ENCODE measurements around the gene LRP5. TPM values are rescaled to one million over a fixed set of nuclear protein-coding genes. Genes with fewer than 3 reads are reported as not detected.
A peak's percentile ranks its signal among the peaks of the same experiment; 100 is the strongest.

LRP5 gene
- total RNA-seq, 2 donors from 2014 or later = 81.0 to 110 TPM

DNA sequence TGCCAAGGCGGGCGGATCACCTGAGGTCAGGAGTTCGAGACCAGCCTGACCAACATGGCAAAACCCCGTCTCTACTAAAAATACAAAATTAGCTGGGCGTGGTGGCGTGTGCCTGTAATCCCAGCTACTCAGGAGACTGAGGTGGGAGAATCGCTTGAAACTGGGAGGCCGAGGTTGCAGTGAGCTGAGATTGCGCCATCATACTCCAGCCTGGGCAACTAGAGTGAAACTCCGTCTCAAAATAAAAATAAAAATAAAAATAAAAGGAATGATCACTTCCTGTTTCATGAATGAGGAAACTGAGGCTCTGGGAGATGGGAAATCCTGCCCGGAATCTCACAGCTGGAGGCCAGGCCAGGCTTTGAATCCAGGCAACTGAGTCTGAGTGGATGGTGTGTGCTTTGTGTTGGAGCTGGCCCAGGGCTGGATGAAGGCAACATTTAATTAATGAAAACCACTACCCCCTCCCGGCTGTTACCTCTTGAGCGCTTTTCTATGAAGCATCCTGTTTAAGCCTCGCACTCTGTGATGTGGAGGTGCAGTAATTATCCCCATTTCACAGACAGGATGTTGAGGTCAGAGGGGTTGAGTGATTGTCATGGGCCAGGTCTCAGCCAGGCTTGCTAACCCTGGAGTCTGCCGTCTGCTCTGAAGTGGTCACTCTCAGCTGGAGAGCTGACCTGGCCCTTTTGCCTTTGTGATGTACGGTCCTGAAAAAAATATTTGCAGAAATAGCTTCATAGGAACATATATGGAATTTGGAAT lies 27.8 kb downstream of the LRP5 start:
- H3K27ac ChIP-seq = no peak overlapping the region
- intact Hi-C loops (cut with DNase I) = no loop called here
- no peaks in the 10 kb centered on the region for H3K27me3 ChIP-seq
- H3K36me3 ChIP-seq = no peaks in the 10 kb centered on the region
- TF ChIP-seq, protein P1, sequence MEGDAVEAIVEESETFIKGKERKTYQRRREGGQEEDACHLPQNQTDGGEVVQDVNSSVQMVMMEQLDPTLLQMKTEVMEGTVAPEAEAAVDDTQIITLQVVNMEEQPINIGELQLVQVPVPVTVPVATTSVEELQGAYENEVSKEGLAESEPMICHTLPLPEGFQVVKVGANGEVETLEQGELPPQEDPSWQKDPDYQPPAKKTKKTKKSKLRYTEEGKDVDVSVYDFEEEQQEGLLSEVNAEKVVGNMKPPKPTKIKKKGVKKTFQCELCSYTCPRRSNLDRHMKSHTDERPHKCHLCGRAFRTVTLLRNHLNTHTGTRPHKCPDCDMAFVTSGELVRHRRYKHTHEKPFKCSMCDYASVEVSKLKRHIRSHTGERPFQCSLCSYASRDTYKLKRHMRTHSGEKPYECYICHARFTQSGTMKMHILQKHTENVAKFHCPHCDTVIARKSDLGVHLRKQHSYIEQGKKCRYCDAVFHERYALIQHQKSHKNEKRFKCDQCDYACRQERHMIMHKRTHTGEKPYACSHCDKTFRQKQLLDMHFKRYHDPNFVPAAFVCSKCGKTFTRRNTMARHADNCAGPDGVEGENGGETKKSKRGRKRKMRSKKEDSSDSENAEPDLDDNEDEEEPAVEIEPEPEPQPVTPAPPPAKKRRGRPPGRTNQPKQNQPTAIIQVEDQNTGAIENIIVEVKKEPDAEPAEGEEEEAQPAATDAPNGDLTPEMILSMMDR (IDR thresholded peaks at IDR 0.05) = no peak
- no peak for DNase-seq
- no peaks in the 10 kb centered on the region for H3K9me3 ChIP-seq
- no peak overlapping the region for H3K4me3 ChIP-seq
- peaks cover 7% of the 10 kb centered on the region for H3K4me1 ChIP-seq
- H3K9ac ChIP-seq (ENCODE audit: low read depth in 2 of 2, low read length in 2 of 2) = no peak overlapping the region

DNA sequence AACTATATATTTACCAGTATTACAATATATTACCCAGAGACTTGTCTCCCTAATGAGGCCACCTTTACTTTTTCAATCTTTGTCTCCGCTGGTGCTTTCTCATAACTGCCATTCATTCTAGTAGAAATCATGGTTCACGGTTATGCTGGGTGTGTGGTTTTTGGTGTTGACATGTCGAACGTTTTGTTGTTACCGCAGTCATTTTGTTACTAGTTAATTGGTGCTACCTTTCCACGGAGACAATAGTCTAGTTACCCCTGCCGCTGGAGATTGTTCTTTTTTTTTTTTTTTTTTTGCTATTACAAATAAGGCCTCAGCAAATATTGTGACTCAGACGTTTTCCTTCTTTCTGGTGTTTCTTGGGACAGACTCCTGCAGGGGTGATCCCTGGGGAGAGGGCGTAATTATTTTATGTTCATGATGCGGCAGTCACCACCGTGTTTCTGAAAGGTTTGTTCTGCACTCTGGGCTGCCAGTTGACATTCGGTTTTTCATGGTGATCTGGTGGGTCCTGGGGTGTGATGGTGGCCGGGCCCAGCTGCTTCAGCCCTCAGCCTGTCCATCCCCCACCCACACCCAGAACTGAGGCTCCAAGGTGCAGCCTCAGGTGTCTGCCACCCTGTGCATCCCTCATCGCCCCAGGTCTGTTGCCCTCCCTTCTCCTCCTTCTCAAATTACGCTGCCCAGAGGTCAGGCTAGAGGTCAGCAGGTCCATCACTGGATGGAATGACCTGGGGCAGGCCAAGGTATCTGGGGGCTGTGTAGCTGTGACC lies 28.6 kb downstream of the LRP5 start:
- intact Hi-C loops (cut with DNase I) = no loop called here
- H3K9ac ChIP-seq (ENCODE audit: low read depth in 2 of 2, low read length in 2 of 2) = no peak overlapping the region
- H3K27ac ChIP-seq = no peak overlapping the region
- peaks cover 7% of the 10 kb centered on the region for H3K4me1 ChIP-seq
- no peaks in the 10 kb centered on the region for H3K36me3 ChIP-seq
- no peaks in the 10 kb centered on the region for H3K9me3 ChIP-seq
- TF ChIP-seq, protein P1 (IDR thresholded peaks at IDR 0.05) = no peak
- DNase-seq = no peak
- no peak overlapping the region for H3K4me3 ChIP-seq
- no peaks in the 10 kb centered on the region for H3K27me3 ChIP-seq

GRCh38 chr11:68341557-68342458 lies 29.4 kb downstream of the LRP5 start:
- no peaks in the 10 kb centered on the region for H3K36me3 ChIP-seq
- peaks cover 7% of the 10 kb centered on the region for H3K4me1 ChIP-seq
- H3K9ac ChIP-seq (ENCODE audit: low read depth in 2 of 2, low read length in 2 of 2) = peak overlapping the region in 1 of 2 donors; percentile 24
- no peaks in the 10 kb centered on the region for H3K9me3 ChIP-seq
- no peaks in the 10 kb centered on the region for H3K27me3 ChIP-seq
- intact Hi-C loops (cut with DNase I) = no loop called here
- no peak for DNase-seq
- H3K4me3 ChIP-seq = no peak overlapping the region
- TF ChIP-seq, protein P1 (IDR thresholded peaks at IDR 0.05) = no peak
- H3K27ac ChIP-seq = no peak overlapping the region

DNA sequence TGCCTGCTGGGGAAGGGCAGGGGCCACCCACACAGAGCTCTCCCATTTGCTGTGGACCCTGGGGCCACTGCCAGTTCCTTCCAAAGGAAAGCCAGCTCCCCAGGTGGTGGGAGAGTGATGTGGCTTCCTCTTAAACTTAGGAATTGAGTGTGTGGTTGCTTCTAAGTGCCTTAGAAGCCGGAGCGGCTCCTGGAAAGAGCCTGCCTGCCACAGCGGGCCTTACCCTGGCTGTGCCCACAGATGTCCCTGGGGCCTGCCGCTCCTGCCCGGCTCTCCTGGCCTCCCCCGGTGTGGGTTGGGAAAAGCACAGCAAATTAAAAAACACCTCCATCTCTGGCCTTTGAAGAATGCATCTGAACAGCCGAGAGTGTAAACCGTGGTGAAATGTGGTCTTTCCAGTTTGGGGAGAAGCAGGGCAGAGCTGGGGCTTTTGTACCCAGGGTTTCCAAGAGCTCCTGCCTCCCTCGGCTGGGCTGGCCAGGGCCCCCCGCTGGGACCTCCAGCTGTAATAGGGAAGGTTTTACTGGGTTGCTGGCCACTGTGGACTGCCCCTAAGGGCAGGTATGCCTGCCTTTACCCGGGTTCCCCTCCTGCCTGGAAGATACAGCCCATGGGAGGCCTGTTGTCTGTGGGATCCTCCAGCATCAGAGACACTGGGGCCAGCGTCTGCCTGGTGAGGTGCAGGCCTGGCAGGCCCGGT lies 30.2 kb downstream of the LRP5 start:
- Histone ChIP-seq H3K9me3 (no peaks in the 10 kb centered on the region), H3K27me3 (no peaks in the 10 kb centered on the region), H3K27ac (no peak overlapping the region), H3K9ac (ENCODE audit: low read depth in 2 of 2, low read length in 2 of 2) (peak overlapping the region in 1 of 2 donors; percentile 21), H3K36me3 (no peaks in the 10 kb centered on the region), H3K4me1 (peaks cover 7% of the 10 kb centered on the region), H3K4me3 (no peak overlapping the region)
- TF ChIP-seq, protein P1 (IDR thresholded peaks at IDR 0.05) = no peak
- intact Hi-C loops (cut with DNase I) = no loop called here
- DNase-seq = no peak

All from colonic mucosa (tissue), 4 donors.